Mesenchymal stem cell (in vitro differentiated cells and primary cell): ENCODE data around the gene STUM.

ENCODE experiments used
- DNase-seq: peaks from one replicate; pipeline ENCODE4 v3.0.0-alpha.2; 2013
- H2AFZ ChIP-seq: one replicate; pipeline ENCODE4 v1.6.1; 2013; ENCODE audit warnings: low read depth, mild to moderate bottlenecking, control low read depth, inconsistent platforms, low read length, moderate library complexity
- H2AK5ac ChIP-seq: 2 replicates; pipeline ENCODE4 v1.6.1; 2013; ENCODE audit warnings: low read length, moderate library complexity, mild to moderate bottlenecking, inconsistent platforms; ENCODE audit not compliant: severe bottlenecking
- H2BK120ac ChIP-seq: one replicate; pipeline ENCODE4 v1.6.1; 2013; ENCODE audit warnings: low read depth, mild to moderate bottlenecking, inconsistent platforms, low read length, moderate library complexity
- H2BK12ac ChIP-seq, 2 experiments: one replicate each; pipeline ENCODE4 v1.6.1; 2013; ENCODE audit warnings: inconsistent platforms in 2 of 2, low read length in 2 of 2, mild to moderate bottlenecking in 2 of 2, moderate library complexity in 2 of 2, control low read depth in 1 of 2
- H2BK15ac ChIP-seq: one replicate; pipeline ENCODE4 v1.6.1; 2013; ENCODE audit warnings: mild to moderate bottlenecking, low read depth, inconsistent platforms; ENCODE audit not compliant: poor library complexity, severe bottlenecking
- H2BK5ac ChIP-seq: 2 replicates; pipeline ENCODE4 v1.6.1; 2013; ENCODE audit warnings: low read depth, mild to moderate bottlenecking, low read length, control low read depth, inconsistent platforms; ENCODE audit not compliant: poor library complexity, severe bottlenecking
- H3K14ac ChIP-seq, 2 experiments: one replicate each; pipeline ENCODE4 v1.6.1; 2013; ENCODE audit warnings: inconsistent platforms in 2 of 2, low read length in 2 of 2, control low read depth in 1 of 2, mild to moderate bottlenecking in 1 of 2, moderate library complexity in 1 of 2
- H3K18ac ChIP-seq, 2 experiments: one replicate each; pipeline ENCODE4 v1.6.1; 2013; ENCODE audit warnings: inconsistent platforms in 2 of 2, low read length in 2 of 2, control low read depth in 1 of 2, low read depth in 1 of 2, mild to moderate bottlenecking in 1 of 2
- H3K23ac ChIP-seq, 2 experiments: one replicate each; pipeline ENCODE4 v1.6.1; 2013; ENCODE audit warnings: inconsistent platforms in 2 of 2, low read length in 2 of 2, mild to moderate bottlenecking in 2 of 2, moderate library complexity in 2 of 2, control low read depth in 1 of 2
- H3K27ac ChIP-seq: 2 replicates; pipeline ENCODE4 v1.5.1; 2013; ENCODE audit warnings: mild to moderate bottlenecking, moderate library complexity, low read length, control low read depth, inconsistent platforms; ENCODE audit not compliant: poor library complexity, severe bottlenecking
- H3K27me3 ChIP-seq, 2 experiments: 2 replicates each; pipeline versions ENCODE4 v1.6.1 to v1.7.0; 2013; ENCODE audit warnings: low read length in 2 of 2, mild to moderate bottlenecking in 2 of 2, moderate library complexity in 2 of 2, control low read depth in 1 of 2, inconsistent platforms in 1 of 2; ENCODE audit not compliant: control insufficient read depth in 1 of 2, insufficient read depth in 1 of 2
- H3K36me3 ChIP-seq, 2 experiments: 2 replicates each; pipeline versions ENCODE4 v1.6.1 to v1.7.0; 2013; ENCODE audit warnings: low read length in 2 of 2, control low read depth in 1 of 2, inconsistent platforms in 1 of 2, low read depth in 1 of 2, mild to moderate bottlenecking in 1 of 2; ENCODE audit not compliant: insufficient read depth in 2 of 2, control insufficient read depth in 1 of 2
- H3K4ac ChIP-seq, 2 experiments: one replicate each; pipeline ENCODE4 v1.6.1; 2013; ENCODE audit warnings: inconsistent platforms in 2 of 2, low read length in 2 of 2, mild to moderate bottlenecking in 2 of 2, moderate library complexity in 2 of 2, control low read depth in 1 of 2, low read depth in 1 of 2
- H3K4me1 ChIP-seq: 2 replicates; pipeline ENCODE4 v1.6.1; 2013; ENCODE audit warnings: low read depth, low read length, control low read depth; ENCODE audit not compliant: control insufficient read depth, insufficient read depth
- H3K4me2 ChIP-seq: 2 replicates; pipeline ENCODE4 v1.6.1; 2013; ENCODE audit warnings: low read length, mild to moderate bottlenecking, inconsistent platforms; ENCODE audit not compliant: poor library complexity, severe bottlenecking
- H3K4me3 ChIP-seq, 2 experiments: 2 replicates each; pipeline versions ENCODE4 v1.5.1 to v1.7.0; 2013; ENCODE audit warnings: low read length in 2 of 2, mild to moderate bottlenecking in 2 of 2, control low read depth in 1 of 2, low read depth in 1 of 2; ENCODE audit not compliant: insufficient read depth in 1 of 2
- H3K79me1 ChIP-seq: replicated peaks from 2 replicates; pipeline ENCODE4 v1.6.1; 2013; ENCODE audit warnings: mild to moderate bottlenecking, control low read depth, low read length, inconsistent platforms; ENCODE audit not compliant: poor library complexity, severe bottlenecking
- H3K9ac ChIP-seq: 2 replicates; pipeline ENCODE4 v1.7.0; 2013; ENCODE audit warnings: mild to moderate bottlenecking, low read length, moderate library complexity
- H3K9me3 ChIP-seq: 2 replicates; pipeline ENCODE4 v1.7.0; 2013; ENCODE audit warnings: mild to moderate bottlenecking, low read length; ENCODE audit not compliant: control insufficient read depth
- H4K8ac ChIP-seq: one replicate; pipeline ENCODE4 v1.6.1; 2013; ENCODE audit warnings: inconsistent platforms, mild to moderate bottlenecking, low read length, moderate library complexity
- H4K91ac ChIP-seq: one replicate; pipeline ENCODE4 v1.6.1; 2013; ENCODE audit warnings: mild to moderate bottlenecking, low read length, inconsistent platforms
- WGBS: methylation state at CpG from one replicate; pipeline ENCODE4 v1.1.7; 2013; ENCODE audit warnings: mixed read lengths; 5-methylcytosine and 5-hydroxymethylcytosine counted together

The STUM gene

GRCh38 chr1:226629896-226630550 is 81.5 kb downstream of the STUM start:
- H2BK5ac ChIP-seq, result no peak overlapping the region
- H2AFZ ChIP-seq, result no peak overlapping the region
- no peak overlapping the region for H3K4me3 ChIP-seq
- no peak for DNase-seq
- H3K9ac ChIP-seq, result no peak overlapping the region
- H2BK15ac ChIP-seq, result no peak overlapping the region
- no peak overlapping the region for H3K4ac ChIP-seq
- no peak overlapping the region for H4K91ac ChIP-seq
- H3K18ac ChIP-seq, result no peak overlapping the region
- no peak overlapping the region for H4K8ac ChIP-seq
- H3K4me2 ChIP-seq, result no peak overlapping the region
- peaks cover 8% of the 10 kb centered on the region for H3K4me1 ChIP-seq
- no peaks in the 10 kb centered on the region for H3K79me1 ChIP-seq
- H3K9me3 ChIP-seq, result no peaks in the 10 kb centered on the region
- H3K27me3 ChIP-seq, result no peaks in the 10 kb centered on the region
- no peak overlapping the region for H3K27ac ChIP-seq
- 92% methylated on average over 3 of the region's 6 CpGs for WGBS
- H2BK12ac ChIP-seq, result no peak overlapping the region
- no peak overlapping the region for H2AK5ac ChIP-seq
- no peak overlapping the region for H2BK120ac ChIP-seq
- H3K23ac ChIP-seq, result no peak overlapping the region
- peaks cover 8 to 12% of the 10 kb centered on the region in 2 experiments for H3K36me3 ChIP-seq
- no peak overlapping the region for H3K14ac ChIP-seq

DNA sequence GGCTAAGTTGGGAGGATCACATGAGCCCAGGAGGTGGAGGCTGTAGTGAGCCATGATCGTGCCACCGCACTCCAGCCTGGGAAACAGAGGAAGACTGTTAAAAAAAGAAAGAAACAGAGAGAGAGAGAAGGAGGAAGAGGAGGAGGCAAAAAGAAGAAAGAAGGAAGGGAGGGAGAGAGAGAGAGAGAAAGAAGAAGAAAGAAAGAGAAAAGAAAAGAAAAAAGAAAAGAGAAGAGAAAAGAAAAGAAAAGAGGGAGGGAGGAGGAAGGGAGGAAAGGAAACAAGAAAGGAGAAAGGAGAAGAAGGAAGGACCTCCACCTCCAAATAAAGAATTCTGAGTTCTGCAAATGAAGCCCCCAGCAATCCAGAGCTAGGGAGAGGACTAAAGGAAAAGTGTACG is 82.0 kb downstream of the STUM start:
- Histone ChIP-seq H2BK120ac (no peak overlapping the region), H2AFZ (peak overlapping the region; percentile 6), H3K9me3 (no peaks in the 10 kb centered on the region), H2BK5ac (no peak overlapping the region), H3K4me1 (peaks cover 11% of the 10 kb centered on the region), H2BK12ac (no peak overlapping the region), H3K4ac (no peak overlapping the region), H4K91ac (no peak overlapping the region), H3K4me3 (no peak overlapping the region), H3K14ac (no peak overlapping the region), H3K36me3 (peaks cover 12 to 14% of the 10 kb centered on the region in 2 experiments), H3K23ac (no peak overlapping the region), H2AK5ac (no peak overlapping the region), H3K27ac (no peak overlapping the region), H3K79me1 (no peaks in the 10 kb centered on the region), H2BK15ac (no peak overlapping the region), H3K9ac (no peak overlapping the region), H3K27me3 (no peaks in the 10 kb centered on the region), H3K4me2 (no peak overlapping the region), H3K18ac (no peak overlapping the region), H4K8ac (no peak overlapping the region)
- no peak for DNase-seq
- 97% methylated on average over 3 of the region's 3 CpGs for WGBS

DNA sequence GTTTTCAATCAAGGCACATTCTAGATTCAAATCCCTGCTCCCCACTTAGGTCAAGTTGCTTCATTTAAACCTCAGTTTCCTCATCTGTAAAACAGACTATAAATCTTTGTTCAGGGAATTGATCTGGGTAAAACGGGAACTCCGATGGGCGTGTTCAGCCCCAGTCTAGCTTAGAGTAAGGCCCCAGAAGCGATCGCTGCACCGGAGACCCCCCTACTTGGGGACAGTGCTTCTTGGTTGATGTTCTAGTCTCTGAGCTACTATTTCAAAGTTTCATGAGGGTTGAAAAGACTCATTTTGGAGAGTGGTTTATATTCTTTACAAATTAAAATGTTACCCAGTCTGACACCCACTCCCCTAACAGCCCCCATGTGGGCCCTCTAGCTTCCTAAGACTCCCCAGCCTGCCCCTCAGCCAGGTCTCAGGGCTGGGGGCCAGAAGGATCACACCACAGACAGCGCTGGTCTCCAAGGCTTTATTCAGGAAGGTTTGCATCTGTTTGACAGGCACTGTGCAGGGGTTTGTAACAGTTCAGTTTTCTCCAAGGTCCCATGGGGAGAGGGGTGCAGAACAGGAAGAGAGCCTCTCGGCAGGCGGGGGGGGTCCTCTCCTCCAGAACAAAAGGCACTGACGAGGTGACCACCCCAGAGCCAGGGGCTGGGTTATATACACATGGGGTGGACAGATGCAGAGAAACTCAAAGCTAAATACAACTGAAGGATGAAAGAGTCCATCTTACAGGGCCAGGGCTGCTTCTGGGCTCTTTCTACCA is 82.9 kb downstream of the STUM start:
- Histone ChIP-seq H3K9ac (no peak overlapping the region), H3K18ac (no peak overlapping the region), H3K4me2 (no peak overlapping the region), H2BK15ac (no peak overlapping the region), H4K91ac (no peak overlapping the region), H2BK120ac (no peak overlapping the region), H3K79me1 (no peaks in the 10 kb centered on the region), H4K8ac (no peak overlapping the region), H2BK5ac (no peak overlapping the region), H3K27me3 (no peaks in the 10 kb centered on the region), H3K36me3 (peaks cover 20 to 21% of the 10 kb centered on the region in 2 experiments), H3K9me3 (no peaks in the 10 kb centered on the region), H3K27ac (no peak overlapping the region), H3K4ac (no peak overlapping the region), H2AK5ac (no peak overlapping the region), H3K23ac (no peak overlapping the region), H2BK12ac (no peak overlapping the region), H3K4me1 (peaks cover 9% of the 10 kb centered on the region), H3K4me3 (no peak overlapping the region), H2AFZ (no peak overlapping the region), H3K14ac (no peak overlapping the region)
- WGBS, result 63% methylated on average over 7 of the region's 10 CpGs
- DNase-seq, result no peak

GRCh38 chr1:226632169-226632879 is 83.8 kb downstream of the STUM start:
- Histone ChIP-seq H3K14ac (peak overlapping the region in 1 of 2 experiments; percentile 68), H3K4me1 (peaks cover 9% of the 10 kb centered on the region), H3K79me1 (no peaks in the 10 kb centered on the region), H3K23ac (no peak overlapping the region), H2AFZ (no peak overlapping the region), H2BK15ac (no peak overlapping the region), H3K27me3 (no peaks in the 10 kb centered on the region), H2BK12ac (no peak overlapping the region), H3K9ac (no peak overlapping the region), H2BK5ac (no peak overlapping the region), H3K18ac (no peak overlapping the region), H3K36me3 (peaks cover 27 to 30% of the 10 kb centered on the region in 2 experiments), H3K4me2 (no peak overlapping the region), H4K91ac (no peak overlapping the region), H3K4ac (no peak overlapping the region), H3K4me3 (no peak overlapping the region), H2BK120ac (no peak overlapping the region), H2AK5ac (no peak overlapping the region), H3K9me3 (no peaks in the 10 kb centered on the region), H4K8ac (no peak overlapping the region), H3K27ac (no peak overlapping the region)
- no peak for DNase-seq
- WGBS, result 91% methylated on average over 7 of the region's 9 CpGs
